WTC11 (cell line): ENCODE measurements around the gene MRPS15. TPM values are rescaled to one million over a fixed set of nuclear protein-coding genes. Genes with fewer than 3 reads are reported as not detected.
"Not testable (repeated sequence)": the region's sequence is repeated elsewhere in the genome, so short reads cannot be mapped to it uniquely, and the experiment has no call there.

Source experiments
- ATAC-seq: fragments of 200-7000 bp; cut with Tn5 transposase; 2 replicates; pipeline ENCODE4 v1.10.0; 2021; ENCODE audit warnings: mild to moderate bottlenecking, moderate library complexity
- CTCF ChIA-PET: fragments of 300-600 bp; sonication (Branson Sonifier 250); formaldehyde crosslinking; loops from one replicate; lab custom pipeline; 2021; ENCODE audit warnings: antibody characterized with exemption; lab: Charles Lee
- POLR2A ChIA-PET: fragments of 350-600 bp; sonication (Branson Sonifier 250); formaldehyde crosslinking; loops from one replicate; lab custom pipeline; 2021; ENCODE audit warnings: antibody characterized with exemption; lab: Charles Lee
- DNase-seq: peaks from one replicate; pipeline ENCODE4 v3.0.0; 2021; ENCODE audit warnings: low spot score
- H3K27ac Mint-ChIP-seq: 2 replicates; pipeline ENCODE4 v1.8.0; 2021; ENCODE audit warnings: mixed read lengths
- H3K27me3 Mint-ChIP-seq: 2 replicates; pipeline ENCODE4 v1.8.0; 2021; ENCODE audit warnings: low read depth, mild to moderate bottlenecking, moderate library complexity, mixed read lengths
- H3K36me3 Mint-ChIP-seq: 2 replicates; pipeline ENCODE4 v1.8.0; 2021; ENCODE audit warnings: mixed read lengths
- H3K4me1 Mint-ChIP-seq: 2 replicates; pipeline ENCODE4 v1.8.0; 2022; ENCODE audit warnings: mixed read lengths
- H3K4me3 Mint-ChIP-seq: 2 replicates; pipeline ENCODE4 v1.8.0; 2021; ENCODE audit warnings: mild to moderate bottlenecking, moderate library complexity, mixed read lengths
- H3K9me3 Mint-ChIP-seq: 2 replicates; pipeline ENCODE4 v1.8.0; 2021; ENCODE audit warnings: mixed read lengths
- ATF6 ChIP-seq: sonication (generic); formaldehyde crosslinking; IDR thresholded peaks from 2 replicates; pipeline ENCODE4 v1.8.1; 2023; ENCODE audit warnings: mild to moderate bottlenecking, missing genetic modification reagents
- E2F5 ChIP-seq: sonication (generic); formaldehyde crosslinking; IDR thresholded peaks from 2 replicates; pipeline ENCODE4 v1.8.1; 2022; ENCODE audit warnings: mild to moderate bottlenecking, moderate library complexity, missing genetic modification reagents
- ELF4 ChIP-seq: sonication (generic); formaldehyde crosslinking; IDR thresholded peaks from 2 replicates; pipeline ENCODE4 v1.8.1; 2022; ENCODE audit warnings: low read depth, mild to moderate bottlenecking, moderate library complexity, missing genetic modification reagents
- JUN ChIP-seq: sonication (generic); formaldehyde crosslinking; IDR thresholded peaks from 2 replicates; pipeline ENCODE4 v1.8.0; 2023; ENCODE audit warnings: mild to moderate bottlenecking, missing genetic modification reagents
- PRDM15 ChIP-seq: sonication (generic); formaldehyde crosslinking; IDR thresholded peaks from 2 replicates; pipeline ENCODE4 v1.8.0; 2022; ENCODE audit warnings: missing genetic modification reagents
- total RNA-seq: library from RNA; stranded (reverse); gene quantifications from 3 replicates; pipeline ENCODE4 v1.2.3, GENCODE V29; 2021
- TF ChIP-seq, protein P1 (sequence below): sonication (generic); formaldehyde crosslinking; IDR thresholded peaks from 2 replicates; pipeline ENCODE4 v1.8.0; 2022; ENCODE audit warnings: mild to moderate bottlenecking, missing genetic modification reagents

Gene MRPS15
- total RNA-seq, 1 experiment from 2014 or later = 113 TPM

DNA sequence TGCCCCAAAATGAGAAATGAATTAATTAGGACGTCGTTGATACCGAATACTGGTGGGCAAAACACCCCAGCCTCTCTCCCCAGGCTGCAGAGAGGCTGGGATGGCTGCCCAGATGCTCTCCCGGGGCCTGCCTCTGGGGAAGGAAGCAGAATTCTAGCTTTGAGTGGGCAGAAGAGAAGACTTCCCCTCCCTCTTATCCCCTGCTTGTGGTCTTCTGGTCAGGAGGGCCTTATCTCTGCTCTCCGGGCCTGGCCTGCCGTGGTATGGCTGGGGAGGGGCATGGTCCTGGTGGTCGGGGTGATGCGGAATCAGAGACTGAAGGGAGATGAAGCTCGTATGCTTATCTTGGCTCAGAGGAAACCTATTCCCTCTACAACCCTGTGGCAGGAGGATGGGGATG, 28.3 kb upstream of the MRPS15 start:
- no peak for ATAC-seq
- Mint-ChIP-seq H3K27ac (no peak overlapping the region), H3K27me3 (peaks cover 31% of the 10 kb centered on the region), H3K9me3 (no peaks in the 10 kb centered on the region), H3K36me3 (no peaks in the 10 kb centered on the region), H3K4me1 (0 out of 2 replicates have a peak, but pooled peaks cover 5% of the 10 kb centered on the region), H3K4me3 (no peak overlapping the region)
- no peak for DNase-seq
- ChIA-PET CTCF (no interaction called here), POLR2A (no interaction called here)
- TF ChIP-seq E2F5 (CRISPR knock-in tag) (no peak), ATF6 (CRISPR knock-in tag) (no peak), ELF4 (CRISPR knock-in tag) (no peak)
- TF ChIP-seq, protein P1, sequence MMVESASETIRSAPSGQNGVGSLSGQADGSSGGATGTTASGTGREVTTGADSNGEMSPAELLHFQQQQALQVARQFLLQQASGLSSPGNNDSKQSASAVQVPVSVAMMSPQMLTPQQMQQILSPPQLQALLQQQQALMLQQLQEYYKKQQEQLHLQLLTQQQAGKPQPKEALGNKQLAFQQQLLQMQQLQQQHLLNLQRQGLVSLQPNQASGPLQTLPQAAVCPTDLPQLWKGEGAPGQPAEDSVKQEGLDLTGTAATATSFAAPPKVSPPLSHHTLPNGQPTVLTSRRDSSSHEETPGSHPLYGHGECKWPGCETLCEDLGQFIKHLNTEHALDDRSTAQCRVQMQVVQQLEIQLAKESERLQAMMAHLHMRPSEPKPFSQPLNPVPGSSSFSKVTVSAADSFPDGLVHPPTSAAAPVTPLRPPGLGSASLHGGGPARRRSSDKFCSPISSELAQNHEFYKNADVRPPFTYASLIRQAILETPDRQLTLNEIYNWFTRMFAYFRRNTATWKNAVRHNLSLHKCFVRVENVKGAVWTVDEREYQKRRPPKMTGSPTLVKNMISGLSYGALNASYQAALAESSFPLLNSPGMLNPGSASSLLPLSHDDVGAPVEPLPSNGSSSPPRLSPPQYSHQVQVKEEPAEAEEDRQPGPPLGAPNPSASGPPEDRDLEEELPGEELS = no peak

- H3K4me1 Mint-ChIP-seq, CTCF ChIA-PET: not testable (repeated sequence)
Observed at GRCh38 chr1:36489258-36490051, 25.3 kb upstream of the MRPS15 start.

DNA sequence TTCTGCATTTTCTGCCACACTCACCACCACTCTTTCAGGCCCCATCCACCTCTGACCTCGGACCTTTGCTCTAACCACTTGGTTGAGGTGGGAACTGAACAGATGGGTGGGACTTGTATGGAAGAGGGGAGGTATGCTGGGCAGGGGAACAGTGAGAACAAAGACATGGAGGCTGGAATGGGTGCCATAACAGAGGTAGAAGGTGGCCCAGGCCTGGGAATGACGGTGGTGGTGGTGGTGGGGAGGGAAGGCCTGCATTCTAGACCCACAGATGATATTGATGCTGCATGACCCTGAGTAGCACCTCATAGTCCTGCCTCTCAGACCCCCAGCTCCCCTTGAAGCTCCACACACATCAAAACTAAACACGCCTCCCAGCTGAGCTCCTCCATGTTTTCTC, 23.7 kb upstream of the MRPS15 start:
- POLR2A ChIA-PET = no interaction called here
- TF ChIP-seq PRDM15 (CRISPR knock-in tag) = peak; percentile 63
- TF ChIP-seq JUN (CRISPR knock-in tag) = no peak
- ATAC-seq (no peak), DNase-seq (no peak)
- H3K27ac Mint-ChIP-seq = no peak overlapping the region
- 0 out of 2 replicates have a peak, but pooled peaks cover 5% of the 10 kb centered on the region for H3K4me1 Mint-ChIP-seq
- CTCF ChIA-PET = interaction anchor here (1.4 kb wide), 1 partner anchor 29 kb away, joined by 4 read pairs; no protein-coding TSS in a partner anchor
- no peaks in the 10 kb centered on the region for H3K9me3 Mint-ChIP-seq
- no peak overlapping the region for H3K4me3 Mint-ChIP-seq
- H3K36me3 Mint-ChIP-seq = no peaks in the 10 kb centered on the region
- H3K27me3 Mint-ChIP-seq = peaks cover 25% of the 10 kb centered on the region

More at GRCh38 chr1:36489258-36490051, 25.3 kb upstream of the MRPS15 start:
- H3K36me3 Mint-ChIP-seq, H3K9me3 Mint-ChIP-seq, POLR2A ChIA-PET, H3K4me3 Mint-ChIP-seq, DNase-seq, ATAC-seq, H3K27ac Mint-ChIP-seq: not testable (repeated sequence)
- peaks cover 32% of the 10 kb centered on the region for H3K27me3 Mint-ChIP-seq

GRCh38 chr1:36487336-36487725, 23.1 kb upstream of the MRPS15 start:
- ATAC-seq, H3K27ac Mint-ChIP-seq, POLR2A ChIA-PET, H3K4me1 Mint-ChIP-seq, DNase-seq, H3K4me3 Mint-ChIP-seq, H3K36me3 Mint-ChIP-seq, H3K9me3 Mint-ChIP-seq: not testable (repeated sequence)
- CTCF ChIA-PET = interaction anchor here (1.4 kb wide), 1 partner anchor 29 kb away, joined by 4 read pairs; no protein-coding TSS in a partner anchor
- peaks cover 25% of the 10 kb centered on the region for H3K27me3 Mint-ChIP-seq
